NCI-H146 (cell line): ENCODE data around the gene OGFRL1.

ENCODE experiments used
- DNase-seq: peaks from one replicate; lab custom pipeline; 2025; lab: John Stamatoyannopoulos, UW

Gene OGFRL1

GRCh38 chr6:71287038-71287437 is 1.6 kb upstream of the OGFRL1 start:
- DNase-seq = no peak

GRCh38 chr6:71287926-71288227 is 734 bp upstream of the OGFRL1 start:
- DNase-seq = no peak

DNA sequence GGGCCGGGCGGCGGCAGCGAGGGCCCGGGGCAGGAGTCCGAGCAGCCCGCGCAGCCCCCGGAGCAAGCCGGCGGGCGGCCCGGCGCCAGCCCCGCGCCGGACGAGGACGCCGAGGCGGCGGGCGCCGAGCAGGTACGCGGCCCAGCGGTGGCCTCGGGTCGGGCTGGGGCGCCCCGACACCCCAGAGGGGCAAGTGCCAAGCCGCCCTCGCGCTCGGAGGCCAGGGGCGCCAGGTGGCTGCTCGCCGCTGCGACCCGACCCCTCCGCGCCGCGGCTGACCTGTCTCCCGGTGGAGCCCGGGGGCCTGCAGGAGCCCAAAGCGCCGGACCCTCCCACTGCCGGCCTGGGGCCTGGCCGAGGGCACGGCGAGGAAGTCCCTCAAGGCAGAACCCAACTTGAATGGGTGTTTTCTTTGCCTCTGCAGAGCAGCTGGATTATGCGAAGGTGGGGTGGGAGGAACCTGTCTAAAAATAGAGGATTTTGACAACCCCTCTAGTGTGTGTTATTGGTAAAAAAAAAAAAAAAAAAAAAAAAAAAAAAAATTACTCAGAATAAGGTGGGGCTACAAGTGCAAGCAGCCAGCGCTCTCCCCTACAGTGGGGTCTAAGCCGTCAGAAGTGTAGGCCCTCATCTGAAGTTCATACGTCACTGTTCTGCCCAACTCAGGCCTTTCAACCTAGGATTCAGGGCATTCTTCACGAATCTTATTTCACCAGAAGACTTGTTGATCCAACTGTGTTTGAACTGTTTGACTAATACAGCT is 609 bp downstream of the OGFRL1 start:
- peak; percentile 58 for DNase-seq

- DNase-seq = no peak
Observed at GRCh38 chr6:71289802-71290175, 1.2 kb downstream of the OGFRL1 start.

DNA sequence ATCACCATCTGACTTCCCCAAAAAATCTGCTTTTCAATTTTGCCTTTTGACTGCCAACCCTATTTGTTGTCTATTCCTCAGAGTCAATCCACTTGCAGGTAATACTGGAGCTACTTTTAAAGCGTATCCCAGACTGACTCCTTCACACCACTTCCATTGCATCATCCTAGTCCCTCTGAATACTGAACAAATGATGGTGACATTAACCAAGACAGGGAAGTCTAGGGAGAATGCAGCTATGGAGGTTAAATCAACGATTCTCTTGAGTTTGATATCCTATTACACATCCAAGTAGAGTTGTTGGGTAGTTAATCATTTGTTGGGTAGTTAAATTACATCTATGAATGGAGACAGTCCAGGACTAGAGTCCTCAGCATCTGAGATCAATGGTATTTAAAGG is 2.0 kb downstream of the OGFRL1 start:
- no peak for DNase-seq

GRCh38 chr6:71292001-71292400 is 3.4 kb downstream of the OGFRL1 start:
- DNase-seq = no peak

- DNase-seq = no peak
Observed at GRCh38 chr6:71294121-71294523, 5.5 kb downstream of the OGFRL1 start.

- no peak for DNase-seq
Observed at GRCh38 chr6:71298459-71298858, 9.8 kb downstream of the OGFRL1 start.

- DNase-seq = no peak
Observed at GRCh38 chr6:71299541-71300470, 11.2 kb downstream of the OGFRL1 start.

GRCh38 chr6:71300561-71301168 is 12.1 kb downstream of the OGFRL1 start:
- DNase-seq = no peak

GRCh38 chr6:71301546-71301945 is 12.9 kb downstream of the OGFRL1 start:
- no peak for DNase-seq

GRCh38 chr6:71309656-71310055 is 21.0 kb downstream of the OGFRL1 start:
- DNase-seq = no peak

DNA sequence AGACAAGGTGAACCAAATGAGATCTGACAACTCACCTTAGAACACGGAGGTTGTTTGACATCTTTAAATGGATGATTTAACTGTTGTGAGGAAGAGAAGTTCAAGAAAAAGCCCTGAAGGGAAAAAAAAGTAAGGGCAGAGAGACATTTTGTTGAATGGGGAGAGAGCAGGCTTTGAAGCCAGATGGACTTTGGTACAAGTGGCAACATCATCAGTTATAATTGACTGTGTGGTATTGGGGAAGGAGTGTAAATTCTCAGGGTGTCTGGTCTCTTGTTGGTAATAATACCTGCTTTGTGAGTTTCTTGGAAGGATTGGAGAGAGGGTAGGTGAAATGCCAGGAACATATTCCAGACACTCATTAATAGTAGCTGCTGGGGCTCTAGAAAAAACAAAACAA is 21.6 kb downstream of the OGFRL1 start:
- no peak for DNase-seq

GRCh38 chr6:71312089-71312488 is 23.5 kb downstream of the OGFRL1 start:
- no peak for DNase-seq

DNA sequence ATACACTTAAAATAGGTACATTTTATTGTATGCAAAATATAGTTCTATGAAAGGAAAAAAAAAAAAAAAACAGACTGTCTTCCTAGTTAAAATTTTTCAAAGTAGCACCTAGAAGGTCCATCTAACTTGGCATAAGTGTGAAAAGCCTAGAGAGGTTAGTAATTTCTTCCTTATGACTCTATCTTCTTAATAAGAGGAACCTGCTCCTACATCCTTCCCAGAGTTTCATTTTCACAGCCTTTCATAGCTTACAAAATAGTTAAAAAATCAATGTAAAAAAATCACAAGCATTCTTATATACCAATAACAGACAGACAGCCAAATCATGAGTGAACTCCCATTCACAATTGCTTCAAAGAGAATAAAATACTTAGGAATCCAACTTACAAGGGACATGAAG is 28.8 kb downstream of the OGFRL1 start:
- no peak for DNase-seq

DNA sequence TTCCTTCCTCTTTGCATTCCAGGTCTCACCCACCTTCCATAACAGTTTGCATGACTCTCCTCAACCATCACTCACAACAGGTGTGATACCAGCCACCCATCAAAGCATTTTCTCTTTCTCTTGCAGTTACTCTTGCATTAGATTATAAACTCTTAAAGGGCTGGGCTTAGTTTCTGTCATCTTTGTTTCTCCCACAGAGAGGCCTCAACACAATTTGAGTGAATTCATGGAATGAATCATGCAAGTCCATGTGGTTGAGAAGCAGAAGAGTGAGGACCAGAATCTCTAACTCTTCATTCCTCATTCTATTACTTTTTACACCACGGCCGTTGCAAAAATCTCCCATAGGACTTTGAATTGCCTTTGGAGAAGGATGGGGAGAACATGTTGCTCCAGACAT is 31.4 kb downstream of the OGFRL1 start:
- DNase-seq = no peak

DNA sequence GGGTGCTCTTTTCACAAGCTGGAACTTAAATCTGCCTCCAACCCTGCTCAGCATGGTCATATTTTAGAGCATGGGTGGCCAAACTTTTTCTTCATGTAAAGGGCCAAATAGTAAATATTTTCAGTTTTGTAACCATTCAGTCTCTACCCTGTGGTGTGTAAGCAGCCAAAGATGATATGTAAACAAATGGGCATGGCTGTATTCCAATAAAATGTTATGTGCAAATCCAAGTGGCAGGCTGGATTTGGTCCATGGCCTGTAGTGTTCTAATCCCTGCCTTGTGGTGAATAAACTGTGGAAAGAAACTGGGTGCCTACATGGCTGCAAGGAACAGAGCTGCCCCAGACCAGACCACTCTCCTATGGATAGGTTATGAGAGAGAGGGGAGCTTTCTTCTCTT is 32.7 kb downstream of the OGFRL1 start:
- DNase-seq = no peak

DNA sequence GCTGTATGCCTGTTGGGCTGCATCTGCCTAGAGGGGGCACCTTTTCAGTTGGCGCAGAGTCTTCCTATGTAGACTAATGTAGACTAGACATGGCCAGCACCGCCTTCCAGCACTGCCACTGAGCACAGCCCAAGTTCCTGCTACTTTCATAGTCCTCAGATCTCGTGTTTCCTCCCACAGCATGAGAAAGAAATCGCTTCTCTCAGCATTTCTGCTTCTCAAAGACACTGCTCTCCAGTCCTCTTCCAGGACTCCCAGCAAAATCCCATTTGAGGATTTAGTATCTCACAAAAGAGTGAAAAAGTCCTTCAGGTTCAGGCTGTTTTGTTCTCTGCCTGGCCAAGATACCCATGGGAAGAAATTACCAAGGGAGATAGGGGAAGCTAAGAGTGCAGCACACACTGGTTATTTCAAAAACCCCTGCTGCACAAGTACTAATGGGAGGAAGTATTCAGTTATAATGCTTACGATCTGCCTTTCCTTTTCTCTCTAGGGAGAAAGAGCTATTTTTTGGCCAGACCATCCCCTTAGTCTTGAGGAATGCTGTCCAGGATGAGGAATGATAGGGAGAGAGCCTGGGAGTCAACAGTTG is 35.7 kb downstream of the OGFRL1 start:
- no peak for DNase-seq

DNA sequence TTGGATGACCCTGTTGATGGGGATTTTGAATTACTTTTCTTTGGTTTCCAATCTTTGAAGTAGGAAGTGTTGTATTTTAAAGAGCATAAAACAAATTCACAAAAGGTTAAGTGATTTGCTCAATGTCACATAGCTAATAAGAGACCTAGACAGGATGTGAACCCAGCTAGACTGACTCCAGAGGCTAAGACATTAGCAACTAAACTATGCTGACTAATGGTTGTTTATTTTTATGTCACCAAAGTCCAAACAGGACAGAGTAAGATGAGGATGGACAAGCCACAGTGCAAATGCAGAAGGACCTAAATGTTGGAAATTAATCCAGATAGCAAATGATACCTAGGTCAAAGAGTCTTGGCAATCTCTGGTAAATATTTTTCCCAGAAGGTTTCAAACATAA is 38.0 kb downstream of the OGFRL1 start:
- no peak for DNase-seq

DNA sequence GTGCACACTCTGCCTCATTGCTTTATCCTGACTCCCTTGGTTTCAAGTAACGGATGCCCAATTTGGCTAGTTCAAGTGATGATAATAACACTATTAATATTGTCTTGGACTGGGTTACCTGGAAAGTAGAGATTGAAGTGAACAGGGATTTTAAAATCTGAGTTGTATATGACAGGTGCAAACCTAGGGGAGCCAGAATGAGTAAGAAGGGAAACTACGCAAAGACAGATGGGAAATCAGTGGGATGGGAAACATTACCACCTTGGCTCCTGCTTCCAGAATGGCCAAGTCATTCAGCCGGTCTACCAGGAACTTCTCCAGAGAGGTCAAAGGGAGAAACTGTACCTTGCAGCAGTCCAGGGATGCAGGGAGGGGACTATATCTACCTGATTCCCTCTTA is 41.9 kb downstream of the OGFRL1 start:
- no peak for DNase-seq

DNA sequence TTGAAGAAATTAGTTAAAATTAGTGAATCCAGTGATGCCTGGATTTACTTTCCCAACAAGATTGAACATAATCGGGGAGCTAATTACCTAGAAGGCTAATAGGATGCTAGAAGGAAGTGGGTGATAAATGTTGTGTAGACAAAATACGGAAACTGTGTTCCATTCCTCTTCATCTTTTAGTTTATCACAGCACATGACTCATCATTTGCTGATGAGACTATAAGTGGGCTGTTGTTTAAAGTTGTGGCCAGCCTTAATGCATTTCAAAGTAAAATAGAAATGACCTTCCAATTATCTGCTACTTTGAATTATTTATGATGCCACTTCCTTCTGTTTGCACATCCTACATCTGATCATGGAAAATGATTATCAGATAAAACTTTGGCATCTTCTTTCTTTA is 43.4 kb downstream of the OGFRL1 start:
- DNase-seq = no peak

GRCh38 chr6:71333050-71333449 is 44.4 kb downstream of the OGFRL1 start:
- no peak for DNase-seq

DNA sequence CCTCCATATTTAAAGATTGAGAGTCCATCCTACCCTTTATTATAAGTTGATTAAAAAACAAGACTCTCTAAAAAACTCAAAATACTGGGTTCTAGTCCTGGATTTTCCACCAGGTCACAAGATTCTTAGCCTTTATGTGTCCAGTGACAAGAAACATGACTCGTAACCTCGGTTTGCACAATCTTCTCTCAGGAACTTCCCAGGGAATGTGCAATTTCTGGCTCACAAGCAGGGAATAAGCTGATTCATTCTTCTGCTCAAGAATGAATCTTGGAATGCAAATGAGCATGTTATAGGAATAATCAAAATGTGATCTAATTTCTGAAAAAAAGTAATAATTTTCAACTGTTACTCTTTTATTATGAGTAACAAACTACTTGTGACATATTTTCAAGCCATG is 45.1 kb downstream of the OGFRL1 start:
- no peak for DNase-seq
